HepG2 (cell line): Measurements from ENCODE around the gene EXOC3L4. TPM values are rescaled to one million over a fixed set of nuclear protein-coding genes. Genes with fewer than 3 reads are reported as not detected.

Source experiments
- MAFF ChIP-seq: IDR thresholded peaks from 2 replicates; pipeline ENCODE4 v1.6.1; 2011; ENCODE audit warnings: low read depth, low read length, improper control_type of control experiment
- STAG1 ChIP-seq: sonication (generic); formaldehyde crosslinking; IDR thresholded peaks from 2 replicates; pipeline ENCODE4 v1.4.0; 2020; ENCODE audit warnings: missing genetic modification reagents
- TEAD2 ChIP-seq: sonication (generic); formaldehyde crosslinking; IDR thresholded peaks from 2 replicates; pipeline ENCODE4 v1.9.0; 2021; ENCODE audit warnings: missing genetic modification reagents
- ZNF121 ChIP-seq: sonication (generic); formaldehyde crosslinking; IDR thresholded peaks from 2 replicates; pipeline ENCODE4 v1.5.0; 2020; ENCODE audit warnings: mild to moderate bottlenecking, missing genetic modification reagents
- ZNF18 ChIP-seq: sonication (generic); formaldehyde crosslinking; IDR thresholded peaks from 2 replicates; pipeline ENCODE4 v1.8.0; 2022; ENCODE audit warnings: mild to moderate bottlenecking, missing genetic modification reagents; ENCODE audit not compliant: insufficient replicate concordance
- ZNF766 ChIP-seq: sonication (generic); formaldehyde crosslinking; IDR thresholded peaks from 2 replicates; pipeline ENCODE4 v1.5.0; 2020; ENCODE audit warnings: missing genetic modification reagents, borderline replicate concordance
- ZNF891 ChIP-seq: sonication (generic); formaldehyde crosslinking; IDR thresholded peaks from 2 replicates; pipeline ENCODE4 v1.5.0; 2020; ENCODE audit warnings: mild to moderate bottlenecking, missing genetic modification reagents
- polyA plus RNA-seq, 8 experiments: library from polyadenylated mRNA; depleted of rRNA in 3 of 8; stranded (reverse) in 7 of 8; unstranded in 1 of 8; fragments of >200 nt; fragmentation: Illumina TruSeq in 4 of 8; extraction: Trizol in 4 of 8; gene quantifications; 2 replicates each; pipeline versions ENCODE4 v1.2.1 to v1.2.3, GENCODE V29; 2011 to 2016; ENCODE audit warnings: low read depth in 4 of 8, missing spikeins in 1 of 8, mixed read lengths in 1 of 8; ENCODE audit not compliant: insufficient read depth in 1 of 8
- total RNA-seq, 5 experiments: library from RNA; depleted of rRNA; stranded (reverse); fragments of >200 nt; fragmentation: Illumina TruSeq; extraction: Trizol; gene quantifications; 2 replicates each; pipeline ENCODE4 v1.2.3, GENCODE V29; 2016; ENCODE audit warnings: low read depth in 1 of 5
- TF ChIP-seq, protein P1 (sequence below): sonication (generic); formaldehyde crosslinking; IDR thresholded peaks from 2 replicates; pipeline ENCODE4 v1.4.0; 2020; ENCODE audit warnings: missing genetic modification reagents
- TF ChIP-seq, protein P2 (sequence below): sonication (generic); formaldehyde crosslinking; IDR thresholded peaks from 2 replicates; pipeline ENCODE4 v1.5.0; 2020; ENCODE audit warnings: mild to moderate bottlenecking, missing genetic modification reagents, moderate library complexity

EXOC3L4 gene
- total and polyA plus RNA-seq, 2 of the 13 experiments (the other 11 are each of a cell fraction or from before 2014, with no cell fraction given) = 11.8 to 27.0 TPM

GRCh38 chr14:103156651-103157378 is 62.3 kb downstream of the EXOC3L4 start (continued):
- TF ChIP-seq ZNF891 (CRISPR knock-in tag) (no peak), STAG1 (0 out of 2 replicates have a peak, but pooled peaks have one; percentile 13), TEAD2 (CRISPR knock-in tag) (no peak), ZNF121 (CRISPR knock-in tag) (0 out of 2 replicates have a peak, but pooled peaks have one; percentile 31), ZNF766 (CRISPR knock-in tag) (no peak), ZNF18 (no peak), MAFF (no peak)
- TF ChIP-seq, protein P1, sequence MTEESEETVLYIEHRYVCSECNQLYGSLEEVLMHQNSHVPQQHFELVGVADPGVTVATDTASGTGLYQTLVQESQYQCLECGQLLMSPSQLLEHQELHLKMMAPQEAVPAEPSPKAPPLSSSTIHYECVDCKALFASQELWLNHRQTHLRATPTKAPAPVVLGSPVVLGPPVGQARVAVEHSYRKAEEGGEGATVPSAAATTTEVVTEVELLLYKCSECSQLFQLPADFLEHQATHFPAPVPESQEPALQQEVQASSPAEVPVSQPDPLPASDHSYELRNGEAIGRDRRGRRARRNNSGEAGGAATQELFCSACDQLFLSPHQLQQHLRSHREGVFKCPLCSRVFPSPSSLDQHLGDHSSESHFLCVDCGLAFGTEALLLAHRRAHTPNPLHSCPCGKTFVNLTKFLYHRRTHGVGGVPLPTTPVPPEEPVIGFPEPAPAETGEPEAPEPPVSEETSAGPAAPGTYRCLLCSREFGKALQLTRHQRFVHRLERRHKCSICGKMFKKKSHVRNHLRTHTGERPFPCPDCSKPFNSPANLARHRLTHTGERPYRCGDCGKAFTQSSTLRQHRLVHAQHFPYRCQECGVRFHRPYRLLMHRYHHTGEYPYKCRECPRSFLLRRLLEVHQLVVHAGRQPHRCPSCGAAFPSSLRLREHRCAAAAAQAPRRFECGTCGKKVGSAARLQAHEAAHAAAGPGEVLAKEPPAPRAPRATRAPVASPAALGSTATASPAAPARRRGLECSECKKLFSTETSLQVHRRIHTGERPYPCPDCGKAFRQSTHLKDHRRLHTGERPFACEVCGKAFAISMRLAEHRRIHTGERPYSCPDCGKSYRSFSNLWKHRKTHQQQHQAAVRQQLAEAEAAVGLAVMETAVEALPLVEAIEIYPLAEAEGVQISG (CRISPR knock-in tag) = no peak
- TF ChIP-seq, protein P2, sequence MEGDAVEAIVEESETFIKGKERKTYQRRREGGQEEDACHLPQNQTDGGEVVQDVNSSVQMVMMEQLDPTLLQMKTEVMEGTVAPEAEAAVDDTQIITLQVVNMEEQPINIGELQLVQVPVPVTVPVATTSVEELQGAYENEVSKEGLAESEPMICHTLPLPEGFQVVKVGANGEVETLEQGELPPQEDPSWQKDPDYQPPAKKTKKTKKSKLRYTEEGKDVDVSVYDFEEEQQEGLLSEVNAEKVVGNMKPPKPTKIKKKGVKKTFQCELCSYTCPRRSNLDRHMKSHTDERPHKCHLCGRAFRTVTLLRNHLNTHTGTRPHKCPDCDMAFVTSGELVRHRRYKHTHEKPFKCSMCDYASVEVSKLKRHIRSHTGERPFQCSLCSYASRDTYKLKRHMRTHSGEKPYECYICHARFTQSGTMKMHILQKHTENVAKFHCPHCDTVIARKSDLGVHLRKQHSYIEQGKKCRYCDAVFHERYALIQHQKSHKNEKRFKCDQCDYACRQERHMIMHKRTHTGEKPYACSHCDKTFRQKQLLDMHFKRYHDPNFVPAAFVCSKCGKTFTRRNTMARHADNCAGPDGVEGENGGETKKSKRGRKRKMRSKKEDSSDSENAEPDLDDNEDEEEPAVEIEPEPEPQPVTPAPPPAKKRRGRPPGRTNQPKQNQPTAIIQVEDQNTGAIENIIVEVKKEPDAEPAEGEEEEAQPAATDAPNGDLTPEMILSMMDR (CRISPR knock-in tag) = peak; percentile 29; the same call in 1 of the 2 replicates
